GM12878 (cell line): ENCODE measurements around the gene B9D2. TPM values are rescaled to one million over a fixed set of nuclear protein-coding genes. Genes with fewer than 3 reads are reported as not detected.

Experiments
- ATAC-seq: fragments of 200-7000 bp; cut with Tn5 transposase; 3 replicates; pipeline ENCODE4 v1.9.1; 2020; ENCODE audit warnings: mild to moderate bottlenecking, moderate library complexity
- BruUV-seq: library from RNA; stranded (reverse); fragments of 400-500 nt; replicated peaks from 2 replicates; lab custom pipeline; 2021; lab: Mats Ljungman, UMichigan
- CTCF ChIA-PET: fragments of 300-600 bp; sonication (Branson Sonifier 250); formaldehyde crosslinking; extraction: SDS; loops from one replicate; lab custom pipeline; 2021; ENCODE audit warnings: inconsistent platforms; lab: Yijun Ruan, JAX
- POLR2A ChIA-PET: fragments of 350-600 bp; formaldehyde crosslinking; extraction: SDS; loops from one replicate; lab custom pipeline; 2021; ENCODE audit warnings: inconsistent platforms; lab: Charles Lee
- RAD21 ChIA-PET: fragments of 300-600 bp; sonication (Branson Sonifier 250); formaldehyde crosslinking; loops from one replicate; lab custom pipeline; 2023; ENCODE audit warnings: antibody characterized with exemption; ENCODE audit not compliant: unreplicated experiment; lab: Charles Lee
- SMC1A ChIA-PET: fragments of 300-600 bp; sonication (Branson Sonifier 250); formaldehyde crosslinking; loops from one replicate; lab custom pipeline; 2023; ENCODE audit not compliant: unreplicated experiment, uncharacterized antibody; lab: Charles Lee
- DNase-seq: peaks from one replicate; pipeline ENCODE4 v3.0.0-alpha.2; 2011; ENCODE audit warnings: low read depth, low spot score
- FAIRE-seq: peaks from 3 replicates; lab custom pipeline; 2011; peaks lifted over from hg19 to GRCh38; lab: Jason Lieb, UNC
- H2AFZ ChIP-seq: 2 replicates; pipeline ENCODE4 v1.6.0; 2011; ENCODE audit warnings: low read depth, low read length, control low read depth; ENCODE audit not compliant: control insufficient read depth
- H3K27ac ChIP-seq: 2 replicates; pipeline ENCODE4 v1.5.1; 2011; ENCODE audit warnings: control low read depth; ENCODE audit not compliant: control insufficient read depth, insufficient read depth
- H3K27me3 ChIP-seq, 2 experiments: replicated peaks in 1 of 2; 2 replicates each; pipeline versions ENCODE4 v1.6.0 to v1.6.1; 2011; ENCODE audit warnings: low read length in 1 of 2; ENCODE audit not compliant: control insufficient read depth in 2 of 2, insufficient read depth in 2 of 2
- H3K36me3 ChIP-seq, 2 experiments: 2 replicates each; pipeline ENCODE4 v1.5.1; 2011; ENCODE audit warnings: low read length in 1 of 2; ENCODE audit not compliant: control insufficient read depth in 2 of 2, insufficient read depth in 2 of 2
- H3K4me1 ChIP-seq: 2 replicates; pipeline ENCODE4 v1.6.1; 2011; ENCODE audit warnings: mild to moderate bottlenecking, low read length, moderate library complexity, mixed read lengths; ENCODE audit not compliant: control insufficient read depth, insufficient read depth
- H3K4me2 ChIP-seq: 2 replicates; pipeline ENCODE4 v1.6.0; 2011; ENCODE audit warnings: control low read depth; ENCODE audit not compliant: control insufficient read depth, insufficient read depth
- H3K4me3 ChIP-seq: fragments of 200-600 bp; sonication (generic); 2 replicates; pipeline ENCODE4 v1.5.1; 2016
- H3K79me2 ChIP-seq: 2 replicates; pipeline ENCODE4 v1.6.0; 2011; ENCODE audit warnings: low read length; ENCODE audit not compliant: control insufficient read depth, insufficient read depth
- H3K9ac ChIP-seq: 2 replicates; pipeline ENCODE4 v1.8.0; 2011; ENCODE audit warnings: low read length, control low read depth, mixed read lengths; ENCODE audit not compliant: control insufficient read depth, insufficient read depth
- H3K9me3 ChIP-seq: replicated peaks from 3 replicates; pipeline ENCODE4 v1.5.1; 2011; ENCODE audit warnings: mild to moderate bottlenecking, low read length; ENCODE audit not compliant: control insufficient read depth, insufficient read depth
- H4K20me1 ChIP-seq: 2 replicates; pipeline ENCODE4 v1.6.0; 2011; ENCODE audit not compliant: control insufficient read depth, insufficient read depth
- IKZF1 ChIP-seq: fragments of 450-650 bp; conservative IDR thresholded peaks from 2 replicates; pipeline ENCODE4 v1.6.1; 2017; ENCODE audit warnings: antibody characterized with exemption, mild to moderate bottlenecking
- MEF2B ChIP-seq: fragments of 450-650 bp; IDR thresholded peaks from 2 replicates; pipeline ENCODE4 v1.6.1; 2018; ENCODE audit warnings: mild to moderate bottlenecking, moderate library complexity; ENCODE audit not compliant: partially characterized antibody, poor library complexity, severe bottlenecking
- NFIC ChIP-seq: IDR thresholded peaks from 2 replicates; pipeline ENCODE4 v1.6.1; 2012; ENCODE audit warnings: low read depth, mild to moderate bottlenecking, inconsistent platforms, low read length, moderate library complexity
- NFYB ChIP-seq: IDR thresholded peaks from 2 replicates; pipeline ENCODE4 v1.6.1; 2011; ENCODE audit warnings: low read depth, mild to moderate bottlenecking, low read length, improper control_type of control experiment, moderate library complexity; ENCODE audit not compliant: insufficient read depth
- PML ChIP-seq: IDR thresholded peaks from 2 replicates; pipeline ENCODE4 v1.6.1; 2012; ENCODE audit warnings: low read length, inconsistent platforms
- RELB ChIP-seq: fragments of 450-650 bp; IDR thresholded peaks from 2 replicates; pipeline ENCODE4 v1.6.1; 2017; ENCODE audit warnings: low read depth, mild to moderate bottlenecking, moderate library complexity
- REST ChIP-seq: IDR thresholded peaks from 2 replicates; pipeline ENCODE4 v1.6.1; 2012; ENCODE audit warnings: mild to moderate bottlenecking, low read depth, low read length
- SPI1 ChIP-seq: IDR thresholded peaks from 2 replicates; pipeline ENCODE4 v1.6.1; 2011; ENCODE audit warnings: low read depth, mild to moderate bottlenecking, low read length, moderate library complexity, borderline replicate concordance; ENCODE audit not compliant: insufficient read depth
- WGBS: methylation state at CpG from one replicate; pipeline ENCODE4 v1.1.6; 2016; ENCODE audit warnings: low lambda C conversion rate; ENCODE audit not compliant: insufficient replicate concordance, insufficient coverage; ENCODE audit errors: missing lambda C conversion rate; 5-methylcytosine and 5-hydroxymethylcytosine counted together
- in situ Hi-C: fragments of 300-500 bp; cut with MboI; formaldehyde crosslinking; loops from 9 replicates; pipeline ENCODE4 v1.14.3; 2018; ENCODE audit warnings: mixed read lengths
- intact Hi-C: fragments of 100-400 bp; cut with micrococcal nuclease; formaldehyde crosslinking; loops from one replicate; pipeline ENCODE4 v1.14.2; 2022; ENCODE audit not compliant: unreplicated experiment
- polyA plus RNA-seq, 11 experiments: library from polyadenylated mRNA; depleted of rRNA in 4 of 11; unstranded in 6 of 11; stranded (reverse) in 5 of 11; fragments of >200 nt; fragmentation: Nextera tagmentation in 4 of 11; fragmentation: Illumina TruSeq in 1 of 11; extraction: Ambion mirVana in 4 of 11; extraction: Trizol in 1 of 11; gene quantifications; 1 replicate in 1 of 11; 2 replicates in 10 of 11; pipeline versions ENCODE4 v1.2.1 to v1.2.3, GENCODE V29; 2011 to 2016; ENCODE audit warnings: inconsistent platforms in 2 of 11, missing spikeins in 2 of 11, low read depth in 1 of 11
- total RNA-seq, 4 experiments: library from RNA; depleted of rRNA in 3 of 4; stranded (reverse); fragments of >200 nt in 3 of 4; fragmentation: Illumina TruSeq in 1 of 4; extraction: Trizol in 1 of 4; gene quantifications; 2 replicates each; pipeline versions ENCODE4 v1.2.1 to v1.2.3, GENCODE V29; 2013 to 2021

B9D2 gene
- total and polyA plus RNA-seq, 10 of the 15 experiments (the other 5 are each of a cell fraction or from before 2014, with no cell fraction given) = 2.4 to 12.4 (median 5.0) TPM

- TSS peak; percentile 42 for BruUV-seq
- intact Hi-C loops = no loop called here
Measured at GRCh38 chr19:41307090-41307875, 56.7 kb downstream of the B9D2 start.

More at GRCh38 chr19:41307090-41307875, 56.7 kb downstream of the B9D2 start:
- ChIA-PET SMC1A (interaction anchor here (0.9 to 4.0 kb wide), 5 partner anchors 10 to 103 kb away, joined by 3 to 36 read pairs (median 17); partner anchors contain the start of genes B9D2 and HNRNPUL1), CTCF (interaction anchor here (0.6 to 7.2 kb wide), 17 partner anchors 9 to 142 kb away, joined by 3 to 84 read pairs (median 6); partner anchors contain the start of genes B9D2, DMAC2 and HNRNPUL1), RAD21 (interaction anchor here (0.6 to 4.8 kb wide), 9 partner anchors 10 to 136 kb away, joined by 3 to 42 read pairs (median 8); partner anchors contain the start of genes B9D2, ERICH4 and HNRNPUL1), POLR2A (interaction anchor here (1.0 to 2.1 kb wide), 4 partner anchors 14 to 103 kb away, joined by 3 to 13 read pairs (median 4); partner anchors contain the start of gene HNRNPUL1)
- Histone ChIP-seq H3K9me3 (no peaks in the 10 kb centered on the region), H3K27me3 (no peaks in the 10 kb centered on the region), H3K36me3 (peaks cover 26 to 38% of the 10 kb centered on the region in 2 experiments), H3K4me3 (no peak overlapping the region), H3K79me2 (peaks cover 31% of the 10 kb centered on the region), H4K20me1 (no peaks in the 10 kb centered on the region), H3K27ac (peak overlapping the region; percentile 97), H3K9ac (peak overlapping the region; percentile 99), H3K4me1 (peaks cover 50% of the 10 kb centered on the region), H3K4me2 (peak overlapping the region; percentile 92), H2AFZ (no peak overlapping the region)
- DNase-seq (no peak), ATAC-seq (no peak), FAIRE-seq (no peak)
- 29% methylated on average over 8 of the region's 8 CpGs for WGBS
- in situ Hi-C loops = no loop called here
- TF ChIP-seq MEF2B = no peak
- TF ChIP-seq RELB = no peak
- no peak for TF ChIP-seq NFIC
- no peak for TF ChIP-seq NFYB
- peak; percentile 33; the same call in 1 of the 2 replicates for TF ChIP-seq SPI1
- no peak for TF ChIP-seq IKZF1
- 0 out of 2 replicates have a peak, but pooled peaks have one; percentile 27 for TF ChIP-seq PML
- no peak for TF ChIP-seq REST
